Astrocyte (in vitro differentiated cells and primary cell): ENCODE data around the gene UQCR10. TPM values are rescaled to one million over a fixed set of nuclear protein-coding genes. Genes with fewer than 3 reads are reported as not detected.

ENCODE experiments used
- DNase-seq: peaks from one replicate; pipeline ENCODE4 v3.0.0-alpha.2; 2010; ENCODE audit warnings: low read depth
- FAIRE-seq: peaks from 2 replicates; lab custom pipeline; 2011; peaks lifted over from hg19 to GRCh38; lab: Jason Lieb, UNC
- H2AFZ ChIP-seq: 2 replicates; pipeline ENCODE4 v1.6.0; 2012; ENCODE audit warnings: low read depth, low read length, inconsistent platforms
- H3K27ac ChIP-seq: 2 replicates; pipeline ENCODE4 v1.5.1; 2011; ENCODE audit warnings: low read depth, low read length, inconsistent platforms
- H3K27me3 ChIP-seq: 2 replicates; pipeline ENCODE4 v1.6.0; 2011; ENCODE audit warnings: low read length, inconsistent platforms; ENCODE audit not compliant: insufficient read depth
- H3K36me3 ChIP-seq: 2 replicates; pipeline ENCODE4 v1.5.1; 2011; ENCODE audit warnings: low read length, inconsistent platforms; ENCODE audit not compliant: insufficient read depth
- H3K4me1 ChIP-seq: 2 replicates; pipeline ENCODE4 v1.5.1; 2011; ENCODE audit warnings: low read length, inconsistent platforms; ENCODE audit not compliant: insufficient read depth
- H3K4me2 ChIP-seq: 2 replicates; pipeline ENCODE4 v1.6.0; 2012; ENCODE audit warnings: low read length, inconsistent platforms
- H3K4me3 ChIP-seq: 2 replicates; pipeline ENCODE4 v1.5.1; 2011; ENCODE audit warnings: low read depth, mild to moderate bottlenecking, low read length, inconsistent platforms; ENCODE audit not compliant: insufficient read depth
- H3K79me2 ChIP-seq: 2 replicates; pipeline ENCODE4 v1.6.0; 2012; ENCODE audit warnings: mild to moderate bottlenecking, low read length, inconsistent platforms; ENCODE audit not compliant: insufficient read depth
- H3K9ac ChIP-seq: 2 replicates; pipeline ENCODE4 v1.6.0; 2012; ENCODE audit warnings: mild to moderate bottlenecking, low read length, inconsistent platforms
- H3K9me3 ChIP-seq: 2 replicates; pipeline ENCODE4 v1.5.1; 2012; ENCODE audit warnings: low read depth, mild to moderate bottlenecking, low read length, inconsistent platforms; ENCODE audit not compliant: insufficient read depth
- H4K20me1 ChIP-seq: 2 replicates; pipeline ENCODE4 v1.6.0; 2012; ENCODE audit warnings: low read length, inconsistent platforms; ENCODE audit not compliant: insufficient read depth
- H3K27ac Mint-ChIP-seq: one replicate; pipeline ENCODE4 v1.8.0; 2021; ENCODE audit warnings: mild to moderate bottlenecking, mixed read lengths; ENCODE audit not compliant: unreplicated experiment
- H3K27me3 Mint-ChIP-seq: one replicate; pipeline ENCODE4 v1.8.0; 2021; ENCODE audit warnings: low read depth, mixed read lengths; ENCODE audit not compliant: unreplicated experiment
- H3K36me3 Mint-ChIP-seq: one replicate; pipeline ENCODE4 v1.8.0; 2021; ENCODE audit warnings: low read depth, mixed read lengths; ENCODE audit not compliant: unreplicated experiment
- H3K4me1 Mint-ChIP-seq: one replicate; pipeline ENCODE4 v1.8.0; 2021; ENCODE audit warnings: low read depth, mixed read lengths; ENCODE audit not compliant: unreplicated experiment
- H3K4me3 Mint-ChIP-seq: one replicate; pipeline ENCODE4 v1.8.0; 2021; ENCODE audit warnings: mild to moderate bottlenecking, moderate library complexity, mixed read lengths; ENCODE audit not compliant: unreplicated experiment
- H3K9me3 Mint-ChIP-seq: one replicate; pipeline ENCODE4 v1.8.0; 2021; ENCODE audit warnings: mild to moderate bottlenecking, mixed read lengths; ENCODE audit not compliant: unreplicated experiment
- EZH2 ChIP-seq: IDR thresholded peaks from 2 replicates; pipeline ENCODE4 v1.6.1; 2012; ENCODE audit warnings: mild to moderate bottlenecking, low read length, inconsistent platforms; ENCODE audit not compliant: insufficient read depth
- total RNA-seq: library from RNA; stranded (reverse); gene quantifications from 2 replicates; pipeline ENCODE4 v1.2.1, GENCODE V29; 2021
- TF ChIP-seq, protein P1 (sequence below): IDR thresholded peaks from 2 replicates; pipeline ENCODE4 v1.5.1; 2011; ENCODE audit warnings: low read depth, mild to moderate bottlenecking, inconsistent platforms, low read length, moderate library complexity; ENCODE audit not compliant: insufficient read depth

The UQCR10 gene
- total RNA-seq, 1 donor from 2014 or later: 112 TPM

- H3K27me3 Mint-ChIP-seq: no peaks in the 10 kb centered on the region
- no peak for FAIRE-seq
Measured at GRCh38 chr22:29788339-29789279, 21.4 kb downstream of the UQCR10 start.

GRCh38 chr22:29790061-29790460 is 22.9 kb downstream of the UQCR10 start:
- TF ChIP-seq EZH2: no peak
- TF ChIP-seq, protein P1, sequence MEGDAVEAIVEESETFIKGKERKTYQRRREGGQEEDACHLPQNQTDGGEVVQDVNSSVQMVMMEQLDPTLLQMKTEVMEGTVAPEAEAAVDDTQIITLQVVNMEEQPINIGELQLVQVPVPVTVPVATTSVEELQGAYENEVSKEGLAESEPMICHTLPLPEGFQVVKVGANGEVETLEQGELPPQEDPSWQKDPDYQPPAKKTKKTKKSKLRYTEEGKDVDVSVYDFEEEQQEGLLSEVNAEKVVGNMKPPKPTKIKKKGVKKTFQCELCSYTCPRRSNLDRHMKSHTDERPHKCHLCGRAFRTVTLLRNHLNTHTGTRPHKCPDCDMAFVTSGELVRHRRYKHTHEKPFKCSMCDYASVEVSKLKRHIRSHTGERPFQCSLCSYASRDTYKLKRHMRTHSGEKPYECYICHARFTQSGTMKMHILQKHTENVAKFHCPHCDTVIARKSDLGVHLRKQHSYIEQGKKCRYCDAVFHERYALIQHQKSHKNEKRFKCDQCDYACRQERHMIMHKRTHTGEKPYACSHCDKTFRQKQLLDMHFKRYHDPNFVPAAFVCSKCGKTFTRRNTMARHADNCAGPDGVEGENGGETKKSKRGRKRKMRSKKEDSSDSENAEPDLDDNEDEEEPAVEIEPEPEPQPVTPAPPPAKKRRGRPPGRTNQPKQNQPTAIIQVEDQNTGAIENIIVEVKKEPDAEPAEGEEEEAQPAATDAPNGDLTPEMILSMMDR: no peak
- H3K4me3 Mint-ChIP-seq: no peak overlapping the region
- H3K4me1 Mint-ChIP-seq: no peaks in the 10 kb centered on the region
- no peak overlapping the region for H3K9ac ChIP-seq
- no peak for FAIRE-seq
- no peaks in the 10 kb centered on the region for H3K9me3 ChIP-seq
- H3K4me1 ChIP-seq: no peaks in the 10 kb centered on the region
- H3K79me2 ChIP-seq: no peaks in the 10 kb centered on the region
- H4K20me1 ChIP-seq: no peaks in the 10 kb centered on the region
- no peaks in the 10 kb centered on the region for H3K27me3 Mint-ChIP-seq
- H2AFZ ChIP-seq: no peak overlapping the region
- H3K4me3 ChIP-seq: no peak overlapping the region
- no peaks in the 10 kb centered on the region for H3K9me3 Mint-ChIP-seq
- peaks cover 24% of the 10 kb centered on the region for H3K36me3 Mint-ChIP-seq
- H3K27ac Mint-ChIP-seq: no peak overlapping the region
- DNase-seq: no peak
- peaks cover 25% of the 10 kb centered on the region for H3K36me3 ChIP-seq
- no peaks in the 10 kb centered on the region for H3K27me3 ChIP-seq
- no peak overlapping the region for H3K4me2 ChIP-seq
- no peak overlapping the region for H3K27ac ChIP-seq

More at GRCh38 chr22:29788339-29789279, 21.4 kb downstream of the UQCR10 start:
- H3K9me3 Mint-ChIP-seq: no peaks in the 10 kb centered on the region
- Histone ChIP-seq H3K4me2 (no peak overlapping the region), H3K79me2 (no peaks in the 10 kb centered on the region), H3K4me3 (no peak overlapping the region), H3K4me1 (no peaks in the 10 kb centered on the region), H3K27ac (no peak overlapping the region), H3K36me3 (peaks cover 21% of the 10 kb centered on the region), H3K27me3 (no peaks in the 10 kb centered on the region), H4K20me1 (no peaks in the 10 kb centered on the region), H3K9me3 (no peaks in the 10 kb centered on the region), H2AFZ (no peak overlapping the region), H3K9ac (no peak overlapping the region)
- no peak for DNase-seq
- peaks cover 24% of the 10 kb centered on the region for H3K36me3 Mint-ChIP-seq
- H3K4me1 Mint-ChIP-seq: peaks cover 2% of the 10 kb centered on the region
- TF ChIP-seq EZH2: no peak
- TF ChIP-seq, protein P1: no peak
- H3K27ac Mint-ChIP-seq: peak overlapping the region; percentile 11
- H3K4me3 Mint-ChIP-seq: no peak overlapping the region

DNA sequence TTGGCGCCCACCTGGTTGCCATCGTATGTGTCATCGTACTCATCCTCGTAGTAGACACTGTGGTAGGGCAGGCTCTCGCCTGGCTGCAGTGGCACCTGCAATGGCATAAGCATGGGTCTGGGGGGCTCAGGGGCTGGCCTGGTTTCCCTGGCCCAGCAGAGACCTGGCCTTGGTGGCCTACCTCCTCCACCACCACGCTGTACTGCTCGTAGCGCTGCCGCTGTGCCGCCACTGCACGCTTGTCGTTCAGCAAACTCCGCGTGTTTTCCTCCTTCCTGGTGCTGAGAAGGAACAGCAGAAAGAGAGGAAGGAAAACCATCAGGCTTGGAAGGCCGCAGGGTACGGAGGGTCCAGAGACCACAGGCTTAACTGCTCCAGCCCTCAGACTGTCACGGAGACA is 26.2 kb downstream of the UQCR10 start:
- H4K20me1 ChIP-seq: no peaks in the 10 kb centered on the region
- H3K36me3 ChIP-seq: peaks cover 32% of the 10 kb centered on the region
- peaks cover 24% of the 10 kb centered on the region for H3K36me3 Mint-ChIP-seq
- H3K27me3 ChIP-seq: no peaks in the 10 kb centered on the region
- no peak overlapping the region for H2AFZ ChIP-seq
- no peaks in the 10 kb centered on the region for H3K9me3 Mint-ChIP-seq
- no peak for FAIRE-seq
- H3K9ac ChIP-seq: no peak overlapping the region
- H3K4me2 ChIP-seq: no peak overlapping the region
- no peak overlapping the region for H3K27ac Mint-ChIP-seq
- no peak for DNase-seq
- no peaks in the 10 kb centered on the region for H3K27me3 Mint-ChIP-seq
- H3K4me3 Mint-ChIP-seq: no peak overlapping the region
- H3K4me3 ChIP-seq: no peak overlapping the region
- no peaks in the 10 kb centered on the region for H3K9me3 ChIP-seq
- TF ChIP-seq, protein P1: no peak
- no peak for TF ChIP-seq EZH2
- H3K4me1 Mint-ChIP-seq: peaks cover 17% of the 10 kb centered on the region
- no peak overlapping the region for H3K27ac ChIP-seq
- H3K79me2 ChIP-seq: no peaks in the 10 kb centered on the region
- peaks cover 3% of the 10 kb centered on the region for H3K4me1 ChIP-seq
